ENCODE data around the gene HBG2. TPM values are rescaled to one million over a fixed set of nuclear protein-coding genes. Genes with fewer than 3 reads are reported as not detected.

The HBG2 gene
- total and polyA plus RNA-seq, 2 of the 13 experiments (the other 11 are each of a cell fraction or from before 2014, with no cell fraction given), result not detected

GRCh38 chr11:5280582-5281102 is 26.1 kb upstream of the HBG2 start:
- Histone ChIP-seq H3K27me3 (ENCODE audit: control insufficient read depth in 1 of 2, insufficient read depth in 2 of 2, low read length in 2 of 2) (no peaks in the 10 kb centered on the region), H3K9me3 (ENCODE audit: low read length) (no peaks in the 10 kb centered on the region), H2AFZ (ENCODE audit: low read length) (no peak overlapping the region), H3K4me3 (replicated peaks in 1 of 3; ENCODE audit: insufficient read depth in 1 of 3, low read depth in 2 of 3, low read length in 3 of 3) (no peak overlapping the region), H3K9ac (ENCODE audit: insufficient read depth, low read depth, low read length) (no peak overlapping the region), H3K4me1 (ENCODE audit: insufficient read depth, low read length) (no peaks in the 10 kb centered on the region), H3K79me2 (ENCODE audit: insufficient read depth, low read length) (no peaks in the 10 kb centered on the region), H3K36me3 (replicated peaks in 1 of 2; ENCODE audit: control insufficient read depth in 1 of 2, insufficient read depth in 2 of 2, low read length in 2 of 2) (no peaks in the 10 kb centered on the region), H3K27ac (ENCODE audit: extremely low read length, insufficient read depth, low read length) (no peak overlapping the region), H4K20me1 (ENCODE audit: insufficient read depth, low read length) (no peaks in the 10 kb centered on the region), H3K4me2 (ENCODE audit: low read depth, low read length) (no peak overlapping the region)
- intact Hi-C loops (cut with micrococcal nuclease; ENCODE audit: unreplicated experiment), result no loop called here
- ChIA-PET CTCF (ENCODE audit: low intra/inter-chr PET ratio, low total read pairs) (no interaction called here), POLR2A (no interaction called here)
- in situ Hi-C loops (cut with HindIII; ENCODE audit: extremely low pct_ligation_motif_present, low pct_unique_long_range_greater_than_20kb), result no loop called here
- ATAC-seq, result no peak
- no TSS peak for BruUV-seq (replicated peaks)
- peak; percentile 44 for DNase-seq (ENCODE audit: low spot score)
- WGBS (ENCODE audit: low lambda C conversion rate), result 8% methylated on average over 3 of the region's 3 CpGs
- no peak for FAIRE-seq
- TF ChIP-seq KLF11 (CRISPR knock-in tag; IDR thresholded peaks at IDR 0.05) (no peak), MAFK (conservative IDR thresholded peaks at IDR 0.05 in 1 of 2, IDR thresholded peaks at IDR 0.05 in 1 of 2; ENCODE audit: low read length in 2 of 2) (peak; percentile 66 to 70), EEA1 (CRISPR knock-in tag; IDR thresholded peaks at IDR 0.05; ENCODE audit: borderline replicate concordance) (no peak), GATAD1 (CRISPR knock-in tag; IDR thresholded peaks at IDR 0.05) (no peak), CBFB (CRISPR knock-in tag; IDR thresholded peaks at IDR 0.05) (no peak), KLF16 (CRISPR knock-in tag; IDR thresholded peaks at IDR 0.05) (no peak), ZNF451 (CRISPR knock-in tag; IDR thresholded peaks at IDR 0.05) (no peak), XRCC5 (optimal IDR thresholded peaks at IDR 0.05; ENCODE audit: low read length) (no peak), ZNF136 (CRISPR knock-in tag; IDR thresholded peaks at IDR 0.05; ENCODE audit: low read depth) (no peak), MATR3 (CRISPR knock-in tag; IDR thresholded peaks at IDR 0.05) (no peak), ZNF878 (CRISPR knock-in tag; IDR thresholded peaks at IDR 0.05) (no peak), CREB1 (IDR thresholded peaks at IDR 0.05) (0 out of 2 replicates have a peak, but pooled peaks have one; percentile 10), CREB1 (CRISPR knock-in tag; IDR thresholded peaks at IDR 0.05) (no peak), MAFF (IDR thresholded peaks at IDR 0.05; ENCODE audit: low read depth, low read length) (peak; percentile 72), ARHGAP35 (CRISPR knock-in tag; IDR thresholded peaks at IDR 0.05; ENCODE audit: borderline replicate concordance) (no peak), NFE2L2 (IDR thresholded peaks at IDR 0.05; ENCODE audit: low read length) (peak; percentile 88), SP140L (CRISPR knock-in tag; IDR thresholded peaks at IDR 0.05; ENCODE audit: borderline replicate concordance) (no peak), MED1 (CRISPR knock-in tag; IDR thresholded peaks at IDR 0.05) (no peak), ZIK1 (CRISPR knock-in tag; IDR thresholded peaks at IDR 0.05; ENCODE audit: borderline replicate concordance, low read depth) (no peak), RNF2 (conservative IDR thresholded peaks at IDR 0.05; ENCODE audit: low read depth) (no peak), ZNF503 (CRISPR knock-in tag; IDR thresholded peaks at IDR 0.05) (no peak), TEAD3 (CRISPR knock-in tag; optimal IDR thresholded peaks at IDR 0.05; ENCODE audit: borderline replicate concordance) (no peak), ZSCAN21 (CRISPR knock-in tag; IDR thresholded peaks at IDR 0.05; ENCODE audit: borderline replicate concordance) (no peak), REL (CRISPR knock-in tag; conservative IDR thresholded peaks at IDR 0.05) (no peak), ELK4 (CRISPR knock-in tag; IDR thresholded peaks at IDR 0.05; ENCODE audit: borderline replicate concordance) (no peak), ZNF143 (CRISPR knock-in tag; IDR thresholded peaks at IDR 0.05) (no peak), ERF (CRISPR knock-in tag; IDR thresholded peaks at IDR 0.05) (no peak)
